Esophagus muscularis mucosa (tissue), 4 donors: ENCODE data around the gene SEPTIN7. TPM values are rescaled to one million over a fixed set of nuclear protein-coding genes. Genes with fewer than 3 reads are reported as not detected.

Experiments used
- DNase-seq: peaks from one replicate; pipeline ENCODE4 v3.0.0-alpha.2; 2017; ENCODE audit errors: extremely low spot score
- H3K27ac ChIP-seq, 4 donors: fragments of 200-600 bp; sonication (generic); replicated peaks in 1 of 4; 1 replicate in 3 of 4; 2 replicates in 1 of 4; pipeline ENCODE4 v1.5.1; 2016 to 2019; ENCODE audit warnings: mild to moderate bottlenecking in 1 of 4
- H3K27me3 ChIP-seq, 4 donors: fragments of 200-600 bp; sonication (generic); one replicate each; pipeline versions ENCODE4 v1.5.1 to v1.6.0; 2016 to 2019
- H3K36me3 ChIP-seq, 4 donors: fragments of 200-600 bp; sonication (generic); one replicate each; pipeline ENCODE4 v1.5.1; 2016 to 2019
- H3K4me1 ChIP-seq, 4 donors: fragments of 200-600 bp; sonication (generic); one replicate each; pipeline ENCODE4 v1.5.1; 2016 to 2019
- H3K4me3 ChIP-seq, 4 donors: fragments of 200-600 bp; sonication (generic); 1 replicate in 2 of 4; 2 replicates in 2 of 4; pipeline ENCODE4 v1.5.1; 2016 to 2019; ENCODE audit warnings: mild to moderate bottlenecking in 4 of 4, moderate library complexity in 1 of 4
- H3K9me3 ChIP-seq, 4 donors: fragments of 200-600 bp; sonication (generic); 1 replicate in 3 of 4; 2 replicates in 1 of 4; pipeline ENCODE4 v1.5.1; 2016 to 2019
- CTCF ChIP-seq, 3 experiments: fragments of 200-600 bp in 2 of 3; fragments of 450-650 bp in 1 of 3; sonication (generic) in 2 of 3; IDR thresholded peaks; one replicate each; pipeline ENCODE4 v1.5.1; 2017 to 2019; ENCODE audit warnings: antibody characterized with exemption in 3 of 3, mild to moderate bottlenecking in 2 of 3, moderate library complexity in 1 of 3
- EP300 ChIP-seq: sonication (generic); formaldehyde crosslinking; IDR thresholded peaks from one replicate; pipeline ENCODE4 v1.6.1; 2017; ENCODE audit warnings: antibody characterized with exemption
- POLR2A ChIP-seq: fragments of 450-650 bp; IDR thresholded peaks from one replicate; pipeline ENCODE4 v1.6.1; 2017; ENCODE audit warnings: antibody characterized with exemption, moderate library complexity, mild to moderate bottlenecking, low read depth
- POLR2AphosphoS5 ChIP-seq, 2 donors: sonication (generic); formaldehyde crosslinking; IDR thresholded peaks; one replicate each; pipeline ENCODE4 v1.6.1; 2017; ENCODE audit warnings: antibody characterized with exemption in 2 of 2
- WGBS: methylation state at CpG from one replicate; pipeline ENCODE4 v1.1.5; 2018; 5-methylcytosine and 5-hydroxymethylcytosine counted together
- intact Hi-C: fragments of 100-400 bp; cut with DNase I; formaldehyde crosslinking; loops from one replicate; pipeline ENCODE4 v1.15.1; 2023
- total RNA-seq, 4 donors: library from RNA; depleted of rRNA; stranded (reverse); fragments of >200 nt; gene quantifications; one replicate each; pipeline versions ENCODE4 v1.1.0 to v1.2.1, GENCODE V29; 2016

Gene SEPTIN7
- total RNA-seq, 4 donors from 2014 or later = 262 to 353 (median 300) TPM

DNA sequence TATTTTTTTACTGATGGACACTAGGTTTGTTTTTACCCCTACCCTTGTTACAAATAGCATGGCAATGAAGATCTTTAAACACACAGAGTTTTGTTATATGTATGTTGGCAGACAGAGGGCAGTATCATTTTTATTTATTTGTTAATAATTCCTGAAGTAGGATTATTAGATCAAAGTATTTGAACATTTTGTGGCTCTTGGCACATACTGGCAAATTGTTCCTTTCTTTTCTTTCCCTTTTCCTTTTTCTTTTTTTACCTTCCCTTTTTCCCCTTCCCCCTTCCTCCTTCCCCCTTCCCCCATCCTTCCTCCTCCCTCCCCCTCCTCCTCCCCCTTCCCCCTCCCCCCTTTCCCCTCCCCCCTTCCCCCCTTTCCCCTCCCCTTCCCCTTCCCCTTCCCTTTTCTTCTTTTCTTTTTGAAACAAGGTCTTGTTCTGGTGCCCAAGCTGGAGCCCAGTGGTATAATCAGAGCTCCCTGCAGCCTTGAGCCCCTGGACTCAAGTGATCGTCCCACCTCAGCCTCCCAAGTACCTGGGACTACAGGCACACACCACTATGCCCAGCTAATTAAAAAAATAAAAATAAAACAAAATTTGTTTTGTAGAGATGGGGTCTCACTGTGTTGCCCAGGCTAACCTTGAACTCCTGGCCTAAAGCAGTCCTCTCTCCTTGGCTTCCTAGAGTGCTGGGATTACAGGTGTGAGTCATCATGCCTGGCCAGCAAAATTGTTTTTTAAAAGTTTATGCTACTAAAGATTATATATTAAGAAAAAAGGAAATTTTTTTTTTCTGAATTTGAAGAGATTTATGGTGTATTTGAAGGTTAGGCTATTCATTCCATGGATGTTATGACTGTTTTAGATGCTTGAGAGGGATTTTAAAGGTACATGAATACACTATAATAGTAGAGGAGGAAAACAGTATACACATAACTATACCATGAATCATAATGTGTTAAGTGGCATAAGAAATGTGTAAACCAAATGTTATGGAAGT lies 39.3 kb downstream of the SEPTIN7 start:
- H3K27me3 ChIP-seq = no peaks in the 10 kb centered on the region
- H3K36me3 ChIP-seq = peaks cover 0 to 12% (median 2%) of the 10 kb centered on the region in 4 donors
- WGBS = 96% methylated on average over 1 of the region's 1 CpG
- no peak overlapping the region for H3K4me3 ChIP-seq
- no peak overlapping the region for H3K27ac ChIP-seq
- H3K9me3 ChIP-seq = no peaks in the 10 kb centered on the region
- TF ChIP-seq POLR2AphosphoS5 (IDR thresholded peaks at IDR 0.05) (no peak), EP300 (no peak), CTCF (IDR thresholded peaks at IDR 0.05) (no peak), POLR2A (no peak)
- intact Hi-C loops = loop anchor here (5.0 kb wide), 1 partner anchor 38 kb away; the partner anchor contains the start of gene SEPTIN7
- DNase-seq = no peak
- H3K4me1 ChIP-seq = peaks cover 6 to 37% (median 22%) of the 10 kb centered on the region in 4 donors

DNA sequence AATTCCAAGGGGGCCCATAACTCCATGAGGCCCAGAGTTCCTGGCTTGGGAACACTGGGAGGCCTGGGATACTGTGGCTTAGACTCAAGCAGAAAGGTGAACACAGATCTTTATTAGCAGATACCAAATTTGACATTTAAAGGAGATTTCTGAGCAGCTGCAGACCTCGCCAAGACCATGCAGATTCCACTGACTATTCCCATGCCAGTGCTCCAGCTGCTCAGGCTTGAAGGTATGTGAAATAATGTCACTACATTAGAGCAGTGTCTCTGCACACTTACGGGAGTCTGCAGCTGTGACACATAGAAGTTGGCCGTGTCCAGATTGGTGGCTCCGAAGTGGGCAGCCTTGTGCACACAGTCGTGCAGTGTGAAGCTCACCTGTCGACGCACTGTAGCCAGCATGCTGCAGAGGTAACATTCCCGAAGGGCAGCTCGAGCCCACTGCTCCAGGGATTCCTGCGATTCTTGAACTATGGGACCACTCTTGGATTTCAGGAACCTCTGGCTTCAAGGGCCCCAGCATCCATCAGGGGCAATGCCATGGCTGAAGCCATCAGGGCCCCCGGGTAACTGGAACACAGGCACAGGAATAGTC lies 46.1 kb downstream of the SEPTIN7 start:
- Histone ChIP-seq H3K9me3 (no peaks in the 10 kb centered on the region), H3K27me3 (no peaks in the 10 kb centered on the region), H3K4me1 (peaks cover 12 to 23% (median 22%) of the 10 kb centered on the region in 4 donors), H3K4me3 (no peak overlapping the region), H3K27ac (no peak overlapping the region), H3K36me3 (peaks cover 0 to 17% (median 10%) of the 10 kb centered on the region in 4 donors)
- TF ChIP-seq EP300 = no peak
- TF ChIP-seq CTCF (IDR thresholded peaks at IDR 0.05) = no peak
- TF ChIP-seq POLR2AphosphoS5 (IDR thresholded peaks at IDR 0.05) = no peak
- no peak for TF ChIP-seq POLR2A
- intact Hi-C loops = no loop called here
- 92% methylated on average over 11 of the region's 11 CpGs for WGBS
- no peak for DNase-seq

DNA sequence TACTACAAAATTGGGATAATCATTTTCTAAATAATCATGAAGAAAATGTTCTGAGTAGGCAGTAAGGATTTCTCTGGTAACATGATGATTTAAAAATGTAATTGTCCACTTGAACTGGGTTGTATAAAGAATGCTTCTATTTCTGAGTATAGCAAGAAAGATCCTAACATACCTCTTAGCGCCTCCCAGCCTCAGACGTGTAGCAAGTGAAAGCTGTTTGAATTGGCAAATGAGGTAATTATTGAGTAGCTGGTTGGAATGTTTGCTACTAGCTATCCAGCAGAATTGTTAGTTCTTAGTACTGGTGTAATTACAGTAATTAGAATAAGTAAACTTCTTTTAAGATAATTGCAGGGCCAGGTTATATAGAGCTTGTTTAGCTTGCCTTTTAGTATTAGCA lies 47.9 kb downstream of the SEPTIN7 start:
- H3K36me3 ChIP-seq = peaks cover 0 to 17% (median 10%) of the 10 kb centered on the region in 4 donors
- WGBS = 48% methylated on average over 2 of the region's 2 CpGs
- DNase-seq = no peak
- no peaks in the 10 kb centered on the region for H3K9me3 ChIP-seq
- H3K27me3 ChIP-seq = no peaks in the 10 kb centered on the region
- intact Hi-C loops = no loop called here
- H3K27ac ChIP-seq = no peak overlapping the region
- no peak for TF ChIP-seq EP300
- no peak for TF ChIP-seq POLR2A
- TF ChIP-seq POLR2AphosphoS5 (IDR thresholded peaks at IDR 0.05) = no peak
- TF ChIP-seq CTCF (IDR thresholded peaks at IDR 0.05) = no peak
- H3K4me1 ChIP-seq = peaks cover 12 to 23% (median 20%) of the 10 kb centered on the region in 4 donors
- no peak overlapping the region for H3K4me3 ChIP-seq

DNA sequence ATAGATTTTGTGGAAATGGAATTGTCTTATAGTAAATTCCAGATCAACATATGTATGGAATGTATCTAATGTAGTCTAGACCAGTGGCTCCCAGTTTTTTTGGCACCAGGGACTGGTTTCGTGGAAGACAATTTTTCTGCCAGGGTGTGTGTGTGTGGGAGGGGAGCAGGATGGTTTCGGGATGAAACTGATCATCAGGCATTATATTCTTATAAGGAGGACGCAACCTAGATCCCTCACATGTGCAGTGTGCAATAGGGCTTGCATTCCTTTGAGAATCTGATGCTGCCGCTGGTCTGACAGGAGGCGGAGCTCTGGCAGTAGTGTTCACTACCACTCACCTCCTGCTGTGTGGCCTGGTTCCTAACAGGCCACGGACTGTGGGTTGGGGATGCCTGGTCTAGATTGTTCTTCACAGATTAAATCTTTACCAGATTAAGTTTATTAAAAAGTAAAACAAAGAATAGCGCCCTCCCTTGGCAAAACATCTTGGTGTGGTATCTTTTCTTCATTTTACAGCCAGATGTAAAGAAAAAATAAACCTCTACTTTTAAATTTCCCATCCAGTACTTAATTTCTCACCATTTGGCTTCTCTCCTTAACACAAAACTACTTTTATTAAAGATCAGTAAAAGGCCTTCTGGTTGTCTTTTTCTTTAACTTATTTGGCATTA lies 48.4 kb downstream of the SEPTIN7 start:
- WGBS = 64% methylated on average over 7 of the region's 7 CpGs
- no peak overlapping the region for H3K27ac ChIP-seq
- intact Hi-C loops = no loop called here

More for the DNA sequence above, 48.4 kb downstream of the SEPTIN7 start:
- H3K27me3 ChIP-seq = no peaks in the 10 kb centered on the region
- H3K36me3 ChIP-seq = peaks cover 0 to 17% (median 10%) of the 10 kb centered on the region in 4 donors
- TF ChIP-seq EP300 = no peak
- no peaks in the 10 kb centered on the region for H3K9me3 ChIP-seq
- peaks cover 12 to 27% (median 23%) of the 10 kb centered on the region in 4 donors for H3K4me1 ChIP-seq
- DNase-seq = no peak
- no peak overlapping the region for H3K4me3 ChIP-seq
